Right atrium auricular region (tissue), 2 donors: ENCODE measurements around the gene INHBE. TPM values are rescaled to one million over a fixed set of nuclear protein-coding genes. Genes with fewer than 3 reads are reported as not detected.

Source experiments
- DNase-seq: peaks from one replicate; pipeline ENCODE4 v3.0.0-alpha.2; 2019; ENCODE audit warnings: low spot score
- H3K27ac ChIP-seq, 2 donors: fragments of 200-600 bp; sonication (generic); 1 replicate in 1 of 2; 2 replicates in 1 of 2; pipeline ENCODE4 v1.5.1; 2016 to 2019
- H3K27me3 ChIP-seq, 2 donors: fragments of 200-600 bp; sonication (generic); one replicate each; pipeline versions ENCODE4 v1.5.1 to v1.6.0; 2017 to 2019
- H3K36me3 ChIP-seq: fragments of 200-600 bp; sonication (generic); one replicate; pipeline ENCODE4 v1.5.1; 2016
- H3K4me1 ChIP-seq, 2 donors: fragments of 200-600 bp; sonication (generic); one replicate each; pipeline versions ENCODE4 v1.5.1 to v1.6.0; 2017 to 2019
- H3K4me3 ChIP-seq, 2 donors: fragments of 200-600 bp; sonication (generic); 1 replicate in 1 of 2; 2 replicates in 1 of 2; pipeline ENCODE4 v1.5.1; 2017 to 2019; ENCODE audit warnings: mild to moderate bottlenecking in 1 of 2, moderate library complexity in 1 of 2
- H3K9me3 ChIP-seq, 2 donors: fragments of 200-600 bp; sonication (generic); one replicate each; pipeline ENCODE4 v1.5.1; 2019
- CTCF ChIP-seq, 2 donors: fragments of 200-600 bp; sonication (generic); IDR thresholded peaks; one replicate each; pipeline ENCODE4 v1.5.1; 2019; ENCODE audit warnings: antibody characterized with exemption in 2 of 2
- total RNA-seq, 2 donors: library from RNA; depleted of rRNA; stranded (reverse); fragments of >200 nt; gene quantifications; one replicate each; pipeline ENCODE4 v1.1.0, GENCODE V29; 2016

Gene INHBE
- total RNA-seq, 2 donors from 2014 or later: not detected

GRCh38 chr12:57469296-57470164, 14.4 kb downstream of the INHBE start:
- Histone ChIP-seq H3K36me3 (no peaks in the 10 kb centered on the region), H3K4me3 (no peak overlapping the region), H3K9me3 (no peaks in the 10 kb centered on the region), H3K4me1 (no peaks in the 10 kb centered on the region), H3K27ac (no peak overlapping the region), H3K27me3 (peaks cover 0 to 4% of the 10 kb centered on the region in 2 donors)
- no peak for DNase-seq
- TF ChIP-seq CTCF (IDR thresholded peaks at IDR 0.05): no peak

DNA sequence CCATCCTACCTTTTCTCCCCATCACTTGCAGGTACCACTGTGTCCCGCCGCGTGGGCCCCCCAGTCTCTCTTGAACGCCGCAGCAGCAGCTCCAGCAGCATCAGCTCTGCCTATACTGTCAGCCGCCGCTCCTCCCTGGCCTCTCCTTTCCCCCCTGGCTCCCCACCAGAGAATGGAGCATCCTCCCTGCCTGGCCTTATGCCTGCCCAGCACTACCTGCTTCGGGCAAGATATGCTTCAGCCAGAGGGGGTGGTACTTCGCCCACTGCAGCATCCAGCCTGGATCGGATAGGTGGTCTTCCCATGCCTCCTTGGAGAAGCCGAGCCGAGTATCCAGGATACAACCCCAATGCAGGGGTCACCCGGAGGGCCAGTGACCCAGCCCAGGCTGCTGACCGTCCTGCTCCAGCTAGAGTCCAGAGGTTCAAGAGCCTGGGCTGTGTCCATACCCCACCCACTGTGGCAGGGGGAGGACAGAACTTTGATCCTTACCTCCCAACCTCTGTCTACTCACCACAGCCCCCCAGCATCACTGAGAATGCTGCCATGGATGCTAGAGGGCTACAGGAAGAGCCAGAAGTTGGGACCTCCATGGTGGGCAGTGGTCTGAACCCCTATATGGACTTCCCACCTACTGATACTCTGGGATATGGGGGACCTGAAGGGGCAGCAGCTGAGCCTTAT, 15.3 kb downstream of the INHBE start:
- no peaks in the 10 kb centered on the region for H3K9me3 ChIP-seq
- DNase-seq: no peak
- no peak overlapping the region for H3K27ac ChIP-seq
- peaks cover 5 to 9% of the 10 kb centered on the region in 2 donors for H3K27me3 ChIP-seq
- no peak overlapping the region for H3K4me3 ChIP-seq
- no peaks in the 10 kb centered on the region for H3K36me3 ChIP-seq
- H3K4me1 ChIP-seq: peaks cover 0 to 7% of the 10 kb centered on the region in 2 donors
- no peak for TF ChIP-seq CTCF (IDR thresholded peaks at IDR 0.05)

- DNase-seq: no peak
- peaks cover 0 to 14% of the 10 kb centered on the region in 2 donors for H3K4me1 ChIP-seq
- H3K27ac ChIP-seq: no peak overlapping the region
- no peak for TF ChIP-seq CTCF (IDR thresholded peaks at IDR 0.05)
- H3K4me3 ChIP-seq: no peak overlapping the region
- H3K9me3 ChIP-seq: no peaks in the 10 kb centered on the region
- no peaks in the 10 kb centered on the region for H3K36me3 ChIP-seq
- peaks cover 12 to 14% of the 10 kb centered on the region in 2 donors for H3K27me3 ChIP-seq
Measured at GRCh38 chr12:57470970-57471656, 16.0 kb downstream of the INHBE start.

DNA sequence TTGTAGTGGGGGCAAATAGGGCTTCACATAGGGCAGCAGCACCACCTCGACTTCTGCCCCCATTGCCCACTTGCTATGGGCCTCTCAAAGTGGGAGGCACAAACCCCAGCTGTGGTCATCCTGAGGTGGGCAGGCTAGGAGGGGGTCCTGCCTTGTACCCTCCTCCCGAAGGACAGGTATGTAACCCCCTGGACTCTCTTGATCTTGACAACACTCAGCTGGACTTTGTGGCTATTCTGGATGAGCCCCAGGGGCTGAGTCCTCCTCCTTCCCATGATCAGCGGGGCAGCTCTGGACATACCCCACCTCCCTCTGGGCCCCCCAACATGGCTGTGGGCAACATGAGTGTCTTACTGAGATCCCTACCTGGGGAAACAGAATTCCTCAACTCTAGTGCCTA, 16.6 kb downstream of the INHBE start:
- no peak for TF ChIP-seq CTCF (IDR thresholded peaks at IDR 0.05)
- H3K36me3 ChIP-seq: no peaks in the 10 kb centered on the region
- peaks cover 16 to 20% of the 10 kb centered on the region in 2 donors for H3K27me3 ChIP-seq
- DNase-seq: no peak
- peaks cover 0 to 18% of the 10 kb centered on the region in 2 donors for H3K4me1 ChIP-seq
- H3K9me3 ChIP-seq: no peaks in the 10 kb centered on the region
- H3K4me3 ChIP-seq: no peak overlapping the region
- H3K27ac ChIP-seq: no peak overlapping the region

- H3K9me3 ChIP-seq: no peaks in the 10 kb centered on the region
- no peak for DNase-seq
- H3K36me3 ChIP-seq: no peaks in the 10 kb centered on the region
- peaks cover 16 to 24% of the 10 kb centered on the region in 2 donors for H3K27me3 ChIP-seq
- H3K27ac ChIP-seq: no peak overlapping the region
- H3K4me3 ChIP-seq: no peak overlapping the region
- no peak for TF ChIP-seq CTCF (IDR thresholded peaks at IDR 0.05)
- peaks cover 0 to 18% of the 10 kb centered on the region in 2 donors for H3K4me1 ChIP-seq
Measured at GRCh38 chr12:57472391-57472790, 17.3 kb downstream of the INHBE start.
